NCI-H82 treated with DMSO at 0.1 percent for 48 hours (cell line): ENCODE data around the gene SLC22A2.
"Not testable (repeated sequence)": the region's sequence is repeated elsewhere in the genome, so short reads cannot be mapped to it uniquely, and the experiment has no call there.

Source experiments
- DNase-seq: peaks from one replicate; lab custom pipeline; 2025; ENCODE audit not compliant: unreplicated experiment; lab: John Stamatoyannopoulos, UW

Gene SLC22A2

GRCh38 chr6:160252073-160252813 lies 6.4 kb downstream of the SLC22A2 start:
- DNase-seq: no peak

DNA sequence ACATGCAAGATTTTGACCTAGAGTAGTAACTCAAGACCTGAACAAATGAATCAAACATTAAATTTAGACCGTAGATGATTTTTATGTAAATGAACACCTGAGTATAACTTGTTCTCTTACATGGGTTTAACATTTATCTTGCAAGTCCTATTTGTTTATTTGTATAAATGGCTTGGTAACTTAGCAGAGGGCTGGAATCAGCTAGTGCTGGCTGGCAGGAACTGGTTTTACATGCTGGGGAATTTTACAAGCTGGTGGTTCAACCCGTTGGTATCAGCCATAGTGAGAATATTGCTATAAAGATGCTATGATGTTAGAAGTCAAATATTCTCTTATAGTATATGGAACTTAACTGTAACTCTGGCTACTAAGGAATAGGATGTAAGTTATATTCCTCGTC lies 8.9 kb downstream of the SLC22A2 start:
- no peak for DNase-seq

GRCh38 chr6:160248538-160248937 lies 10.1 kb downstream of the SLC22A2 start:
- DNase-seq: no peak

DNA sequence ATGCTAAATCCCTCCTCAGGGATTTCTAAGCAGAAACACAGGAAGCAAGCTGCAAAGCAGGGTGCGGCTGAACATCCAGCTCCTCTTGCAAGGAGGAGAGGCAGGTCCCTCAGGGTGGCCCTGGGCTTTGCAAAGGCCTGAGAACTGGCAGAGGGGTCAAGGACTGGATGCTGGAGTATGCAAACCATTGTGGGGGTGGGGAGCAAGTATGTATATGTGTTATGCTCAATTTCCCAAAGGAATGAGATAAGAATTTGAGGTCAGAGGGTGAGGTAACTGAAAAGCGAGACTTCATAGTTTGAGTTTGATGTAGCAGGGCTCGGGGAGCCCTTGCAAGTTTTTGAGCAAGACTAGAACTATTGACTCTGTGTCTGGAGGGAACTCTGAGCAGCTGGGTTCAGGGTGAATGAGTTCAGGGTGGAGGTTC lies 11.2 kb downstream of the SLC22A2 start:
- DNase-seq: no peak

GRCh38 chr6:160240691-160241084 lies 17.9 kb downstream of the SLC22A2 start:
- DNase-seq: no peak

GRCh38 chr6:160239929-160240690 lies 18.5 kb downstream of the SLC22A2 start:
- no peak for DNase-seq

DNA sequence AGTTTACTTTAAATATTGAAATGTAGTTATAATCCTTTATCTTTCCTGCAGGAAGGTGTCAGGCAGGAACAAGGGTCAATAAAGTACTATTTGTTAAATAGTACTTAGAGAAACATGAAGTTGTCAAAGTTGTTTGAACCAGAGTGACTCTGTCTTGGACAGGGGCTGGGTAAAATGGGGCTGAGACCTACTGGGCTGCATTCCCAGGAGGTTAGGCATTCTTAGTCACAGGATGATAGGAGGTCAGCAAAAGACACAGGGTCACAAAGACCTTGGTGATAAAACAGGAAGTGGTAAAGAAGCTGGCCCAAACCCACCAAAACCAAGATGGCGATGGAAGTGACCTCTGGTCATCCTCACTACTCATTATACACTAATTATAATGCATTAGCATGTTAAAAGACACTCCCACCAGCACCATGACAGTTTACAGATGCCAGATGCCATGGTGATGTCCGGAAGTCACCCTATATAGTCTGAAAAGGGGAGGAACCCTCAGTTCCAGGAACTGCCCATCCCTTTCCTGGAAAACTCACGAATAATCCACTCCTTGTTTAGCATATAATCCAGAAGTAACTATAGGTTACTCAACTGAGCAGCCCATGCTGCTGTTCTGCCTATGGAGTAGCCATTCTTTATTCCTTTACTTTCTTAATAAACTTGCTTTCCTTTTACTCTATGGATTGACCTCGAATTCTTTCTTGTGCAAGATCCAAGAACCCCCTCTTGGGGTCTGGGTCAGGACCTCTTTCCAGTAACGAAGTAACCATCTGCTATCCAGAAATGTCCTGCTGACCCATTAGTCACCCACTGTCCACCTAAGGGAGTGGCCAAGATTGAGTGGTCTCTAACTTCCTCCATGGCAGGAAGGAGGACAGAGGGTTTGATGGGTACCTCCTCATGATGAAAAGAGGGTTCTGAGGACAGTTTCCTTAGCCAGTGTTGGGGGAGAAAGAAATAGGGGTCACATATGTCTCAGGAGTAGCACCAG lies 19.6 kb downstream of the SLC22A2 start:
- no peak for DNase-seq

GRCh38 chr6:160238278-160238711 lies 20.3 kb downstream of the SLC22A2 start:
- DNase-seq: no peak

DNA sequence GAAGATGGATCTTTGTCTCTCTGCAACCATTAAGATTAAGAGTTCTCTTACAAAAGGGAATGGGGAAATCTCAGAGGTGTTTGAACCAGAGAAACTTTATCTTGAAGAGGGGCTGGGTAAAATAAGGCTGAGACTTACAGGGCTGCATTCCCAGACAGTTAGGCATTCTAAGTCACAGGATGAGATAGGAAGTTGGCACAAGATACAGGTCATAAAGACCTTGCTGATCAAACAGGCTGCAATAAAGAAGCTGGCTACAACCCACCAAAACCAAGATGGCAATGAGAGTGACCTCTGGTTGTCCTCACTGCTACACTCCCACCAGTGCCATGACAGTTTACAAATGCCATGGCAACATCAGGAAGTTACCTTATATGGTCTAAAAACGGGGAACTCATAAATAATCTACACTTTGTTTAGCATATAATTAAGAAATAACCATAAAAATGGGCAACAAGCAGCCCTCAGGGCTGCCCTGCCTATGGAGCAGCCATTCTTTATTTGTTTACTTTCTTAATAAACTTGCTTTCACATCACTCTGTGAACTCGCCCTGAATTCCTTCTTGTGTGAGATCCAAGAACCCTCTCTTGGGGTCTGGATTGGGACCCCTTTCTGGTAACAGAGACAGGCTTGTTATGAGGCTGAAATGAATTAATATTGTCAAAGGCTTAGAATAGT lies 20.9 kb downstream of the SLC22A2 start:
- not testable (repeated sequence) for DNase-seq

- not testable (repeated sequence) for DNase-seq
These were observed 22.3 kb downstream of the SLC22A2 start for GRCh38 chr6:160236235-160236872.

- DNase-seq: not testable (repeated sequence)
These were observed 24.5 kb downstream of the SLC22A2 start for GRCh38 chr6:160233950-160234640.

GRCh38 chr6:160227769-160228161 lies 30.9 kb downstream of the SLC22A2 start:
- DNase-seq: no peak

- no peak for DNase-seq
These were observed 31.4 kb downstream of the SLC22A2 start for GRCh38 chr6:160227038-160227768.

DNA sequence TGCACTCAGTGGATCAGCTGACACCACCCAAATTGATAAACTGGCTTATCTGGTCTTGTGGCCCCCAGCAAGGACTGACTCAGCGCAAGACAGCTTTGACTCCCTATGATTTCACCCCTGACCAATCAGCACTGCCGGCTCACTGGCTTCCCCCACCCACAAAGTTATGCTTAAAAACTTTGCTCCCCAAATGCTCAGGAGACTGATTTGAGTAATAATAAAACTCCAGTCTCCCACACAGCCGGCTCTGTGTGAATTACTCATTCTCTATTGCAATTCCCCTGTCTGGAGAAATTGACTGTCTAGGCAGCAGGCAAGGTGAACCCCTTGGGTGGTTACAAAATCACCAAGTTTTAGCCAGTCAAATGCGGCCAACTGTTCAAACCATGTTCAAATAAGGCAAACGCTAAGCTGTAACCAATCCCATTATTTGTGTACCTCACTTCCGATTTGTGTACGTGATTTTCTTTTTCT lies 32.5 kb downstream of the SLC22A2 start:
- no peak for DNase-seq

- no peak for DNase-seq
These were observed 33.9 kb downstream of the SLC22A2 start for GRCh38 chr6:160224639-160225237.

DNA sequence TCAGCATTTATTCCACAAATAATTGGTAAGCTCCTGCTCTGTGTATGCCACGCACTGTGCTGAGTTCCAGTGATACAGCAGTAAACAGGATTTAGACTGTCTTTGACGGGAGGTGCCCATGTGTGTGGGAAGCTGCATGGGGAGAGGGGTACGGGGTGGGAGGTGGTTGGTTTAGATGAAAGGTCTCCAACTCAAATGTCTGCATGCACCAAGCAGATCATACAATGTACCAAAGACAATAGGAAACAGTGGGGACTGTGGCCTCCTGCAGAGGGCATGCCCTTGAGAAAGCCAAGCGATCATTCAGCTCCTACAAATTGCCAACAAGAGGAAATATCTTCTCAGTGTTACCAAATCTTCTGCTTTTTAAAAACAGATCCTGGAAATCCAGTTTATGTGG lies 36.1 kb downstream of the SLC22A2 start:
- no peak for DNase-seq

GRCh38 chr6:160221918-160222317 lies 36.7 kb downstream of the SLC22A2 start:
- no peak for DNase-seq

GRCh38 chr6:160221423-160221822 lies 37.2 kb downstream of the SLC22A2 start:
- no peak for DNase-seq
